Suppressor macrophage treated with lipopolysaccharide for 1 hour (primary cell): ENCODE measurements around the gene CDH4.

Experiments
- DNase-seq, 3 donors: peaks; one replicate each; pipeline ENCODE4 v3.0.0-alpha.2; 2020 to 2022

The CDH4 gene

DNA sequence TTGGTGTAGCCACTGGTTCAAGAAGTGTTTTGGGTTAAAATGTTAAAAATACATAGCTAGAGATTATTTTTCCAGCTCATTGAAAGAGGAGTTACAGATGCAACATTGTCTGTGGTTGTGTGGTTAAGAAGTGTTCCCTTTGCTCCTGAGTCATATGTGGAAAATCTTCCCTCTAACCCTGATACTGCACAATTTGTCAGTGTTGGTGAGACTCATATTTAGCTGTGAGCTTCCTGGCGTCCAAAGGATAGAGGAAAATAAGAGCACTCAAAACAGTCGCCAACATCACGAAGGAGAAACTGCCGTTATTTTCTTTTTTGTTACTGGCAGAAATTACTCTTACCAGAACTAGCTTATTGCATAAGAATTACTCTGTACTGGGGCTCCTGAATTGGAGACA lies 250.4 kb downstream of the CDH4 start:
- DNase-seq = no peak

DNA sequence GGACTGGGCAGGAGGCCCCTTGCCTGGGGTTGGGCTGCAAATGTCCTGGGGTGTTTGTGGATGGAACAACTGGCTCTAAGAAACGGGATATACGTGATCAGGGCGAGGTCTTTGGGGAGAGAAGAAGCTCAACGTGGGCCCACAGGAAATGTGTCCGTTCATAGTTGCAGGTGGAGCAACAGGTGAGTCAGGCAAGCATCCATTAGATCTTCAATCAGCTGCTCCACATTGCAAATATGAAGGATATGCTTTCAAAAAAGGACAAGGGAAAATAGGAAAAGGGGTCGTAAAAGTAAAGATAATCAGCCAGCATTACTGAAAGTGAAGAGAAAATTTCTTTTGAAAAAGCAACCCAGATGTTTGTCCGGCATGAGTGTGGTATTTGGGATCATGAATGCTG lies 251.0 kb downstream of the CDH4 start:
- no peak for DNase-seq

DNA sequence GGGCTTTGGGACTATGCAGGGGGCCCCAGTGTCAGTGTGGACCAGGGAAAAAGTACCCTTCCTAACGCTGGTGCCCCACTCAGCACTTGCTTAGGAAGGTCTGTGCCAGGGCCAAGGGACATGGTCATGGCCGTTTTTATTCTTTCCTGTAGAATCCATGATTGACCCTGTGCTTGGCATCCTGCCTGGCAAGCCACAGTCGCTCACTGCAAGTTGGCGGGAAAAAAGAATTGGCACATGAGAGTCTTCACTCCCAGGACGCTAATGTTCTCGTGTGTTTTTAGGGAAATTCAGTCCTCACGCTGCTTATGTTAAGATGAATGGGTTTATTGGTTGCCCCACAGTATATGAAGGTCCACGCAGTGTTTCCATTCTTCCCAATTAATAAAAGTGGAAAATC lies 253.4 kb downstream of the CDH4 start:
- DNase-seq = no peak

DNA sequence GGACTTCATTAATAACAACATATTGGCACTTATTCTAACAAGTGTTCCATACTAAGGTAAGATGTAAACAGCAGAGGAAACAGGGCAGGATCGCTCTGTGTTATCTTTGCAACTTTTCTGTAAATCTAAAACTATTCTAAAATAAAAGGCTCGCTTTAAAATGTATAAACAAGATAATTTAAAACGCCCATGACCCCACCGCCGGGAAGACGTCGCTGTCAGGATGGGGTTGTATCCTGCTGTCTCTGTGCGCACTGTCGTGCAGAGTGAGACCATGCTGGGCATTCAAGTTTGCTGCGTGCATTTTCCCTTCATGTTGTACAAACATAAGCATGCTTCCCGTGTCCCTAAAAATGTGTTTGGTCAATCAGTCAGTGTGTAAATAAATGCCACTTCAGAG lies 255.7 kb downstream of the CDH4 start:
- DNase-seq = no peak

DNA sequence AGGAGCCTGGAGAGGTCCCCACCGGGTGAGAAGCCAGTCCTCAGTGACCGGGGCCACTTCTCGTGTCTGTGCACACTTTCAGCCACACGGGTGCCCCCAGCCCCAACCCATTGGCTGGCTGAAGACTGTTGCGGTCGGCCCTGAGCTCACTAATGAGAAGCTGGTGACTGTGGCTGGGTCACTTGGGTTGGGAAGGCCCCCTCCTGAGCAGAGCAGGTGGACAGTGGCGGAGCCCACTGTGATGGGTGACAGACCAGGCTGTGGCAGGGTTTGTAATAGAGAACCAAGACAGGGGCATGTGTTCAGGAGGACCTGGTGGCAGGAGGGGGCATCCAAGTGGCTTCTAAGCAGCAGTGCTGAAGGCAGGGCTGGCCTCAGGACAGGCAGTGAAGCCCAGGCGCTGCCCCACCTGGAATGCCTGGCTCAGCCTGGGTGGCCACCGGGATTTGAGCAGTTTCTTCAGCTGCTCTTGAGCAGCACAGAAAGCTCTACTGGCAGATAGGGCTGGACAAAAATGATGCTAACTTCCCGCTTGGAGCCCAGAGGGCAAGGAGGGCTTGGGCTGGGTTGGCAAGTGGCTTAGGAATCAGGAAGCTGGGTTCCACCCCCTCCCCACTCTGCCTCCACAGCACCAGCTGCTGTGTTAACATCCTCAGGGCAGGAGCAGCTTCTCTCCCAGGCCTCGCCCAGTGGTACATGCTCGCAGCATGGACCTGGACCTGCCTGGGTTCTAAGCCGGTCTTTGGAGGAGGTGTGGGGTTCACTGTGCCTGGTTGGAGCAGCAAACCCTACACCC lies 256.4 kb downstream of the CDH4 start:
- no peak for DNase-seq

DNA sequence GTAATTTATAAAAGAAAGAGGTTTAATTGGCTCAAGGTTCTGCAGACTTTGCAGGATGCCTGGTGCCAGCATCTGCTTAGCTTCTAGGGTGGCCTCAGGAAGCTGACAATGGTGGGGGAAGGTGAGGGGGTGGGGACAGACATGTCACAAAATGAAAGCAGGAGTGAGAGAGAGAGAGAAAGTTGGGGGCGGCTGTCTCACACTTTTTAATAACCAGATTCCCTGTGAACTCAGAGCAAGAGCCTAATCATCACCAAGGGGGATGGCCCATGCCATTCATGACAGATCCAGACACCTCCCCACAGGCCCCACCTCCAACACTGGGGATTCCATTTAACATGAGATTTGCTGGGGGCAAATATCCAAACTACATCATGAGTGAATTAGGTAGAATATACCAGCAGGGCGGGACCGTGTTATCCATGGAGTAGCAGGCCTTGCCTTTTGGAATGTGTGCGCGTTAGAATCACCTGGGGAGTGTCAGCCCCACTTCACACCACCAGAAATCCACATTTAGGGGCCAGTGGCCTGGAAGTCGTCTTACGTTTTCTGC lies 258.8 kb downstream of the CDH4 start:
- no peak for DNase-seq

DNA sequence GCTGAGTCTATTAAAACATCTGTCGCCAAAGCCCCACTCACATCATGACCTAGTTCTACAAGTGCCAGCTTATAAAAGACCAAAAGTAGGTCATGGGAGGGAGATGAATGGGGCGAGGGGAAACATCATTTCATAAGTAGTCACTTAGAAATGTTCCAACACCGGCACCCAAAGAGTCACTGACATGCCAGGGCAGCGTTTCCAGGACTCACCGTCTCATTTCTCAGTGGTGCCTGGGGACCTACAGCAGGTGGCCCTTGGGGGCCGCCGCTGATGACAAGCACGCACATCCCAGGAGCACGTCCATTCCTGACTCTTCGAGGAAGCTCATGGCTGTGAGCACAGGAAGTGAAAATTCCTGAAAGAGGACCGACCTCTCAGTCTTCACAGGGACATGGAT lies 260.4 kb downstream of the CDH4 start:
- no peak for DNase-seq

DNA sequence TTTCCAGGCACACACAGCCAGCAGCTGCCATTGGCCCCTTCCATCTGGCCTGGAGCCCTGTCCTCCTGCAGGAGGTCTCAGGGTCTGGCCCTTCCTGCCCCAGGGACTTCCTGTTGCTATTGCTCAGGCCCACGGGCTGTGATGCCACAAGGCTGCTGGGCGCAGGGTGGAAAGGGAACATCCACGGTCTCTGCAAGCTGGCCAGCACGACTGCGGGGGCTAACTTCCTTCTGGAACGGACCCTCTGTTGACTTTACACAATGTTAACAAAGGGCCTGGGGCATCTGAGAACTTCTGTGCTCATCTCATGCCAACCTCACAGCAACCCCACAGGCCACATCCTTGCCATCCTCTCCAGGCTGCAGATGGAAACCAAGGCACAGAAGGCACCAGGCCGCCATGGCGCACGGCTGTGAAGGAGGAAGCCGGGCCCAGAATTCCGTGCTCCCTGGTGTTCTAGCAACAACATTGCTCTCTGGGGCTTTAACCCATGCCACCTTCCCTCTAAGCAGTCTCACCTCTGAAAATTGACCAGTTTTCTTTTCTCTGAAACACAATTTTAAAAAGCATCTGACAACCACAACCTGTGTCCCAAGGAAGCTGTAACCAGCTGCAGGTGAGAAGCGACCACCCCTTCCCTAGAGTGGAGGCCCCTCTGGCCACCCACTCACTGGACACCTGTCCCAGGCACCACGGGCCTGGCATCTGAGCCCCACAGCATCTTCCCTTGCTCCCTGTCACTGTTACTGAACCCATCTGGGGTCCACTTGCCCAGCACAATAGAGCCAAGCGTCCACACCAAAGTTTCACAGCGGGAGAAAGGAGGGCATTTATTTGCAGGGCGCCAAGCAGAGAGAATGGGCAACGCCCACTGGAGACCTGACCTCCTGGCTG lies 261.3 kb downstream of the CDH4 start:
- DNase-seq = no peak

DNA sequence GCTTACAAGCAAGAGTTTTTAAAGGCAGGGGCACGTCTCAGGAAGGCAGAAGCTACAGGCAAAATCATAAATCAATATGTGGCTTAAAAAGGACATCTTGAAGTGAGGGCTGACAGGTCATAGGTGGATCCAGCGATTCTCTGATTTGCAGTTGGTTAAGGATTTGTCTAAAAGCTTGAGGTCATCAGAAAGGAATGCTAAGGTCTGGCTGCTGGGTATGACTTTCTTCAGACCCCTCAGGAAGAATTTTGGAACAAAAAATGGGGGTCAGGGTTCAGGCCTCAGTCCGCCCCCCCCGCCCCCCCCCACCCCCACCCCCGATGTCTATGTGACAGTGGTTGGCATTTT lies 261.9 kb downstream of the CDH4 start:
- DNase-seq = no peak

DNA sequence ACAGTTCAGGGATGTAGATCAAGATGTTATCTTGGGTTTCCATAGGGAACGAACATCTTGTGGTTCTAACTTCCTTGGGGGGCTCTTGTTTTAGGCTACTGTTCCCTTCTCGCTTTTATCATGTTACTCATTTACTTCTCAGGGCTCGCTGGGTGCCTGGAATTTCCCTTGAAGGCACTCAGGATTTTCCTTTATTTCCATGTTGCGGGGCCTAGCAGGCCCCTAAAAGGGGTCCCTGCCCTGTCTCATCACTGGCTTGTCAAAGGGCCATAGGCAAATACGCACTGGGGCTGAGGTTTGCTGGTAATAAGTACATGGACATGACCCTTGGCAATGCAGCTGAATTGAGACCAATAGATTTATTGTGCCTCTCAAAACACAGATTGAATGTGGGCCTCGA lies 262.3 kb downstream of the CDH4 start:
- DNase-seq = no peak

DNA sequence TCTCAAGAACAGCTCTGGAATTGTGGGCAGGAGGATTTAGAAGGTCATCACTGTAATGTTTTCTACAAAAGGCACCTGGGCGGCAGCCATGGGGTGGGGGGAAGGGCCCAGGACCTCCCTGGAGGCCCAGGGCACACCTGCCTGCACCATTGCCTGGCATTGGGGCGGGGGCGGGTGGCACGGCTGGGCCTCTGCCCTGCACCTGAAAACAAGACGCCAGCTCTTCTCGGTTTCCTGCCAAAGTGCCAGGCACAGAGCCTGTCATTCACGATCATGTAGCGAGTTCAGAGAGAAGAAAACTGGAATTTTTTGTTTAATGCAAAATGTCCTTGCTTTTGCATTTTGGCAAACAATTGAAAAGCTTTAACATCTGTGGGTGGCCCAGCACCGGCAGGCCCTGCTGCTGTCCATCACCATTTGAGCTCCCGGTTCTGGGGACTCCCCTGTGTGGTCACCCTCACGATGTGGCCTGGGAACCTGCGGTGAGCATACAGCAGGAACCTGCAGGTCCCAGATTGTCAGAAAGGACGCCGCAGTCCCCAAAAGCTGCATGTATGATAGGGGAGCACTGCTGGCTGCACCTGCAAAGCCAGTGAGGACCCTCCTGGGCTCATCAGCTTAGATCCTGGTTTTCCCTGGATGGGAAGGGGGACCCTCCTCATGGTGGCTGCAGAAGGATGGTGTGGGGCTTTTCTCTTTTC lies 262.9 kb downstream of the CDH4 start:
- DNase-seq = no peak

DNA sequence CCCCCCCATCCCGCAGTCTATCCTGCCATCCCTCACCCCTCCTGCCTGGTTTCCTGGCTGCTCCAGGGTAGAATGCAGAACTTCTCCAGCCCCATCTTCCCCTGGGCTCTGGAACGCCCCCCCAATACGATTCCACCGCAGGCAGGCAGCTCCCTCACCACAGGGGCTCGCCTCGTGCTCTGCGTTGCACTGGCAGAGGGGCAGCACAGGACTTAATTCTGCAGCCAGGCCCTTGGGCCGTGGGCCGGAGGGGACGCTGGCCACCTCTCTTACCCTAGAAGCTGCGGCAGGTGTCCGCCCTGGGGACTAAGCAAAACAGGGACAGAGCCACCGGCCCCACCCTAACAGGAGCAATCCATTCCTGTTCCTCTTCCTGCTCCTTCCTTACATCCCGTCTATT lies 263.9 kb downstream of the CDH4 start:
- no peak for DNase-seq

DNA sequence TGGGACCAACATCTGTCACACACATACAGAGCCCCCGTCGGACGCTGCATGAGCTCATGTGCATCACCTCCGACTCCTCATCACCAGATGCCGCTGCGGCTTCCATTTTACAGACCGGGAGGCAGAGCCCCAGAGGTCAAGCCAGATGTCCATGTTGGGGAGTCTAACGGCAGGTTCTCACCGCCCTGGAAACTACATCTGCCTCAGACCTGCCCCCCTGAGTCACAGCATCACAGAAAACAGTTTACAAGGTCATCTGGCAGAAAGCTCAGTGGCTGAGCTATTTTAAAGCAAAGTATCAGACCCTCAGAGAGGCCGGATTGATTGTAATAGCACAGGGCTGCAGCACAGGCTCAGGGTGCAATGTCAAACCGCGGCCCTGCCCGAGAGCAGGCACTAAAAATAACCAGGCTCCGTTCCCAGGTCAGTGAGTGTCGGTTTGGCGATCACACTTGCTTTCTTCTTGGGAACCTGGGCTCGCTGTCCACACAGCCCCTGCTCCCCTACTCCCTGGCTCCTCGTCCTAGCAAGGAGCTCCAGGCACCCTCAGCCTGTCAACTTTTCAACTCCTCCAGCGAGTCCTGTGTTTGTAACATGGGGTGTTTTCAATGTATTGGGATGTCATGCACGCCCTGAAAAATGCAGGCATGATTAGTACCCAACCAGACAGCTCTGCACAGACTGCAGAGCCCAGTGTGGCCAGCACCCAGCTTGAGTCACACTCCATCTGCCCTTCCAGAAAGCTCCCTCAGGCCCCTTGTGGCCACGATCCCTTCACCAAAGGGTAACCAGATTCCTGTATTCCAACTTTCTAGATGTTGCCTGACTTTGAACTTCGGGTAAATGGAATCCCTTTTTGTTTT lies 264.5 kb downstream of the CDH4 start:
- DNase-seq = no peak

DNA sequence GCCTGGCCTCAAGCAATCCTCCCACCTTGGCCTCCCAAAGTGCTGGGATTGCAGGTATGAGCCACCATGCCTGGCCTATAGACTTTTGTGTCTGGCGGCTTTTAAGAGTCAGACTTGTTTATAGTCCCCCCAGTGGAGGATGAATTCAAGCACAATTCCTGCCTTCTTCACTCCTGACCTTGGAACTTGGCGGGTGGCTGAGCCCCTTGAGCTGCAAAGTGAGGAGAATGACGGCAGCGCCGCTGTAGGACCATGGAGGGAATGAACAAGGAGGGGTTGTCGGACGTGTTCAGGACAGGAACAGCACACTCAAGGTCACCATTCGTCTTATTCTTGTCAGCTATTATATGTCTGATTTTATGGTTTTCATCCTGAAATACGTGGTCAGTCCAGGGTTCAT lies 265.4 kb downstream of the CDH4 start:
- no peak for DNase-seq

DNA sequence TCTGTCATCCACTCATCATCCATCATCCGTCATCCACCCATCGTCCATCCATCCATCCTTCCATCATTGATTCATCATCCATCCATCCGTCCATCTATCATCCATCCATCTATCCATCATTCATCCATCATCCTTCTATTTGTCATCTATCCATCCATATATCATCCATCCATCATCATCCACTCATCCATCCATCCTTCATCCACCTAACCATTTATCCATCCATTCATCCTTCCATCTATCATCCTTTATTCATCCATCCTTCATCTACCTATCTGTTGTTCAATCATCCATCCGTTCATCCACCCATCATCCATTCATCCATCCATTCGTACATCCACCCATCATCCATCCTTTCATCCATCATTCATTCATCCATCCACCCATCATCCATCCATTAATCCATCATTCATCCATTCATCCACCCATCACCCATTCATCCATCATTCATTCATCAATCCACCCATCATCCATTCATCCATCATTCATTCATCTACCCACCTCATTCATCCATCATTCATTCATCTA lies 266.4 kb downstream of the CDH4 start:
- no peak for DNase-seq

DNA sequence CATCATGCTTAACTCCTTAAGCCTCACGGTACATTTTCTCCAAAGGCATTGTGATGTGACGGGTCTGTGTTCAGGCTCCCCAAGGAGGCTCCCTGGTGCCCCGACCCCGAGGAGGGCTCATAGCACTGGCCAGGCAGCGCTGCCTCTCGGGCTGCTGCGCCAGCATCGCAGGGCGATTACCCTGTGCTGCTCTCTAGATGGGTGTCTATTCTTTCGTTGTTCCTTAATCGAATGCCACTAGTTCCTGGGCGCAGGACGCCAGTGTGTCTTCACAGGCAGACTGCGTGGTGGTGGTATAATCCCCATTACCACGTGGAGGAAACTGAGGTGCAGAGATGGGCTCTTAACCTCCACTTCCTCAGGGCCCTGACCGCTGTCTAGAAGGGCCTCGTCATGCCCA lies 267.4 kb downstream of the CDH4 start:
- no peak for DNase-seq

DNA sequence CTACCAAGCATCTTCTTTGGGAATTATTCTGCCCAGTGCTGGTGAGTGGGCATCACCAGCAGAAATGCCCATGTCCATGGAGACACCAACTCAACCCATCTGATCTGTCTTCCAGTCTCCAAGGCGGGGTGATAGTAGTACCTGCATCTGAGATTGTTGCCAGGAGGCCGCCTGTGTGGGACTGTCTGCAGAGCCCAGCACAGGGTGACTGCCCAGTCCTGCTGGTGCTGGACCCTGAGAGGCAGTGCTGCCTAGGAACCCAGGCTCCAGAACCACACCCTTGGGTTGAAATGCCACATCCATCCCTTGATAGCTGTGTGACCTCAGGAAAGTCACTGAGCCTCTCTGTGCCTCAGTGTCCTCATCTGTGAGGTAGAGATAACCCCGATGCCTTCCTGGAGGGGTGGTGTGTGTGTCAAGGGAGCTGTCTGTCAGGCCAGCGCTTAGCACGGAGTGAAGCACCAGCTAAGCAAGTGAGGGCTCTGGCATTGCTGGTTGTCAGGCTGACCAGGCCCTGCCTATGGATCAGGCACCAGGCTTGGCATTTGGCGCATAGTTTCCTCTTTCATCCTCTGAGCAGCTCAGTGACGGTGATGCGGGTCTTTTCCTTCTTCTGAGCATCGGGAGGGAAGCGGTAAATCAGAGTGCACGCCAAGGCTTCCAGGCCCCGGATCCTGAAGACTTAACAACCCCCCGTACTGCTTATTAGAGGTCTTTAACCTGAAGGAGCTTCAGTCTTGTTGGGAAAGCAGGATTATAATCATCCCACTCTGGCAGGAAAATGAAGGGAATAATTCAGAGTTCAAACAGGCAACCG lies 268.2 kb downstream of the CDH4 start:
- DNase-seq = no peak

DNA sequence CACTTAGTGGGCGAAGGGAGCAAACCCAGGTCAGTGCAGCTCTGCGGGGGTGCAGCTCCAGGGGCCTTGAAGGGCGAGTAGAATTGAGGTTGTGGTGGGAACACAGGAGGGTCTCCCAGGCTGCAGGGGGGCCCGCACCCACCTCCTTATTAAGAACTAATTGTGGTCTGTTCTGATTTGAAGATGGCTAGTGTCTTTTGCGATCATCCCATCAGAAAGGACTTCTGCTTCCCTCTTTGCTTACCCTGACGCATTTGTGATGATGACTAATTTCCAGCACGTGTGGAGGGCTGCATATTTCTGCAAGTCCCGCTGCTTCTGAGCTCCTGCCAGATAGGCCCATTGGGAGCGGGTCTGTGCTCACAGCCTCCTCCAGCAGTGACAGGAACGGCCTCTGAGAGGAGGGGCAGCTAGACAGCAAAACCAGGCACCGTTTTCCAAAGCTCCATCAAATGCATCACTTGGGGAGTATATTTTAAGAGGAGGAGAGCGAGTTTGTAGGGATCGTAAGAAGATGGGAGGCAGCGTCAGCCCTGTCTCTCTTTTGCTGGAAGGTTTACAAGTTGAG lies 268.9 kb downstream of the CDH4 start:
- no peak for DNase-seq

DNA sequence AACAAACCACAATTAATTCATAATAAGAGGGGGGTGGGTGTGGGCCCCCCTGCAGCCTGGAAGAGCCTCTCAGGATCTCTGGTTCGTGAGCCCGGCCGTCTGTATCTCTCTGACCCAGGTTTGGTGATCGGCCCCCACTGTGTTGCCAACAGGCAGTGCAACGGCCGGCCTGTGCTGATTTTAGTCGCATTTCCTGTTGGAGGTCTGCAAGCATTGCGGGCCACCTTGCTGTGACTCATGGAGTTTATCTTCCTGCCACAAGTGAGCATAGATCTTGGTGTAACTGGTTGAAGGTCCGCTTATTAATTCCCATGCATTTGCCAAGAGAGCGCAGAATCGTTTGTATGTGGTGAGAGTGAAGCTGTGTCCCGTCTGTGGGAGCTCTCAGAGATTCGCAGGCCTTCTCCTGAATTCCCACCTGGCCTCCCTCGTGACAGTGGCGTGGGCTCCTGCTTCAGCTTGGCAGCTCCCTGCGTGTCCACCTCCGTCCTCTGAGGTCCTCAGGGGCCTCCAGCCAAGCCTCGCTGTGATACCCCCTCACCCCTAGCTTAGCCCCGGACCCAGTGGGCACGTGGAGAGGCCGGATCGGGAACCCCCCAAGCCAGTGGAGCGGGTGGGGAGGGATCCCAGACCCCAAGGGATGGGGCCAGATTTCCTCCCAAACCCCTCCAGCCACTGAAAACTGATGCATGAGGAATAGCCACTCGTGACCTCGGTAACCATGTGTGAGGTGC lies 269.8 kb downstream of the CDH4 start:
- no peak for DNase-seq

DNA sequence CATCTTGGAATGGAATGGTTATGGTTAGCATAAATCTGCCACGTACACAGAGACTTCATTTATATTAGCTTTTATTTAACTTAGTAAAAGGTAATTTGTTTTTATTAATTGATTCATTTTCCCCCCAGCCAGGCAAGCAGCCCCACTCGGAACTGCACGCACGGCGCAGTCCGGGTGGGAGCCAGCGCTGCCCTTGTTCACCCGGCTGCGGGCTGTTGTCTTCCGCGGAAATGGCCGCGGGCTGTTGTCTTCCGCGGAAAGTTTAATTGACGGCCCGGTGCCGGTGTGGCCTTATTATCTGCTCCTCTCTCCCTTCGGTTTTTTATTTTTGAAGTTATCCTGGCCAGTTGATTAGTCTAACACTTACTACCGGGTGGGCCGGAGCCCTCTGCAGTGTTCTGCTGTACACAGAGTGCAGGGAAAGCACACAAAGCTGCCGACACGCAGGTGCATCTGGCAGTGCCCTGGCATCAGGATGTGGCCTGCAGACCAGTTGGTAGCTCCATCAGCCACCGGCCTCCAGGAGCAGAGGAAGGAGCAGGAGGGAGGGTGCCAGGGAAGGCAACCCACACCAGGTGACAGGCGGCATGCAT lies 270.5 kb downstream of the CDH4 start:
- no peak for DNase-seq
